Measurements from ENCODE around the gene HECTD4.
A peak's percentile ranks its signal among the peaks of the same experiment; 100 is the strongest.

The HECTD4 gene

GRCh38 chr12:112322441-112322840 lies 59.8 kb downstream of the HECTD4 start:
- DNase-seq (ENCODE audit: low read depth, low spot score): no peak
- H3K4me3 ChIP-seq (ENCODE audit: low read depth, low read length): no peak overlapping the region
- in situ Hi-C loops (cut with HindIII; ENCODE audit: low sequenced_read_pairs): no loop called here
- TF ChIP-seq, protein P1, sequence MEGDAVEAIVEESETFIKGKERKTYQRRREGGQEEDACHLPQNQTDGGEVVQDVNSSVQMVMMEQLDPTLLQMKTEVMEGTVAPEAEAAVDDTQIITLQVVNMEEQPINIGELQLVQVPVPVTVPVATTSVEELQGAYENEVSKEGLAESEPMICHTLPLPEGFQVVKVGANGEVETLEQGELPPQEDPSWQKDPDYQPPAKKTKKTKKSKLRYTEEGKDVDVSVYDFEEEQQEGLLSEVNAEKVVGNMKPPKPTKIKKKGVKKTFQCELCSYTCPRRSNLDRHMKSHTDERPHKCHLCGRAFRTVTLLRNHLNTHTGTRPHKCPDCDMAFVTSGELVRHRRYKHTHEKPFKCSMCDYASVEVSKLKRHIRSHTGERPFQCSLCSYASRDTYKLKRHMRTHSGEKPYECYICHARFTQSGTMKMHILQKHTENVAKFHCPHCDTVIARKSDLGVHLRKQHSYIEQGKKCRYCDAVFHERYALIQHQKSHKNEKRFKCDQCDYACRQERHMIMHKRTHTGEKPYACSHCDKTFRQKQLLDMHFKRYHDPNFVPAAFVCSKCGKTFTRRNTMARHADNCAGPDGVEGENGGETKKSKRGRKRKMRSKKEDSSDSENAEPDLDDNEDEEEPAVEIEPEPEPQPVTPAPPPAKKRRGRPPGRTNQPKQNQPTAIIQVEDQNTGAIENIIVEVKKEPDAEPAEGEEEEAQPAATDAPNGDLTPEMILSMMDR (IDR thresholded peaks at IDR 0.05; ENCODE audit: low read depth, low read length): no peak

- in situ Hi-C loops (cut with HindIII; ENCODE audit: low sequenced_read_pairs): no loop called here
- TF ChIP-seq, protein P1 (IDR thresholded peaks at IDR 0.05; ENCODE audit: low read depth, low read length): no peak
- no peak for DNase-seq (ENCODE audit: low read depth, low spot score)
- H3K4me3 ChIP-seq (ENCODE audit: low read depth, low read length): no peak overlapping the region
These were observed 61.0 kb downstream of the HECTD4 start for GRCh38 chr12:112321245-112321644.

DNA sequence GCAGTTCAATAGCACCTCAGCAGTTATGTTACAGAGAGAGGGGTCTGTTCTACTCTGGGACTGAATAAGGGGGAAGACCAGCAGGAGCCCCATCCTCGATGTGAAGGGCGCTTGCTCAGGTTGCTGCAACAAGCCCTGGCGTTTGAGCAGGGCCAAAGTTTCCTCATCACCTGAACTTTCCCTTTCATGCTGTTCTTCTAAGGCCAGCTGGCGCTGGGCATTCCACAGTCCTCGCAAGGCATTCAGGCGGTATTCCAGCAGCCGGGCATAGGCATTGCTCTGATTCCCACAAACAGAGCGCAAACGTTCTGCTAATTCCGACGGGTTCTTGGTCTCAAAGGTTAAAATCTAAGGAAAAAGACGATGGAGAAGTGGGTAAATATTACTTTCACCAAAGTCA lies 62.8 kb downstream of the HECTD4 start:
- TF ChIP-seq, protein P1 (IDR thresholded peaks at IDR 0.05; ENCODE audit: low read depth, low read length): no peak
- H3K4me3 ChIP-seq (ENCODE audit: low read depth, low read length): no peak overlapping the region
- in situ Hi-C loops (cut with HindIII; ENCODE audit: low sequenced_read_pairs): no loop called here
- DNase-seq (ENCODE audit: low read depth, low spot score): no peak

DNA sequence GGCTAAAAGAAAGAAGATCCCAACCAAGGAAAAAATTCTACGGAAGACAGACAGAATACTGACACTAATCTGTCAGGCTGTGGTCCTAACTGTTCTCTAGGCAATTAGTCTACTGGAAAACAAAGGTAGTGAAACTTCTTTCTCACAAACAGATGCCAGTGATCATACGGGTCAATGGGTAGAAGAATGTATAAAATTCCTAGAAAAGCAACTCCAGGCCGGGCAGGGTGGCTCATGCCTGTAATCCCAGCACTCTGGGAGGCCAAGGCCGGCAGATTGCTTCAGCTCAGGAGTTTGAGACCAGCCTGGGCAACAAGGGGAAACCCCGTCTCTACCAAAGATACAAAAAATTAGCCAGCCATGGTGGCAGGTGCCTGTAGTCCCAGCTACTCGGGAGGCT lies 64.8 kb downstream of the HECTD4 start:
- no peak overlapping the region for H3K4me3 ChIP-seq (ENCODE audit: low read depth, low read length)
- no peak for DNase-seq (ENCODE audit: low read depth, low spot score)
- TF ChIP-seq, protein P1 (IDR thresholded peaks at IDR 0.05; ENCODE audit: low read depth, low read length): no peak
- in situ Hi-C loops (cut with HindIII; ENCODE audit: low sequenced_read_pairs): no loop called here

DNA sequence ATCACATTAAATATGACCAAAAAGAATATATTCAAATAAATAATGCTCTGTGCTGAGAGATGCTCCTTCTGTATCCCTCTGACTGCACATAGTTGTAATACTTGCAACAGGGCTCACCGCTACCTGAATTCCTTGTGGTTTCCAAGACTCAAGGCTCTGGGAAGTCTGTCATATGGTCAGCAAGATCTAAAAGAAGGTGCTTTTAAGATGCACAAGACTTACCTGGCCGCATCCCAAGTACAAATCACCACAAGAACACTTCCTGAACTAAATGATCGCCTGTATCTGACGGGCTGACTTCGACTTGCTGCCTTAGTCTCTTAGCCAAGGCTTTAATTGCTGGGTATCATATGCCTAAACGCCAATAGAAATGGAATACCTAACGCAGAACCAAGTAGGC lies 67.2 kb downstream of the HECTD4 start:
- in situ Hi-C loops (cut with HindIII; ENCODE audit: low sequenced_read_pairs): no loop called here
- no peak overlapping the region for H3K4me3 ChIP-seq (ENCODE audit: low read depth, low read length)
- TF ChIP-seq, protein P1 (IDR thresholded peaks at IDR 0.05; ENCODE audit: low read depth, low read length): no peak
- DNase-seq (ENCODE audit: low read depth, low spot score): peak; percentile 42

- H3K4me3 ChIP-seq (ENCODE audit: low read depth, low read length): no peak overlapping the region
- in situ Hi-C loops (cut with HindIII; ENCODE audit: low sequenced_read_pairs): no loop called here
- TF ChIP-seq, protein P1 (IDR thresholded peaks at IDR 0.05; ENCODE audit: low read depth, low read length): no peak
- peak; percentile 18 for DNase-seq (ENCODE audit: low read depth, low spot score)
These were observed 72.4 kb downstream of the HECTD4 start for GRCh38 chr12:112309797-112310196.

DNA sequence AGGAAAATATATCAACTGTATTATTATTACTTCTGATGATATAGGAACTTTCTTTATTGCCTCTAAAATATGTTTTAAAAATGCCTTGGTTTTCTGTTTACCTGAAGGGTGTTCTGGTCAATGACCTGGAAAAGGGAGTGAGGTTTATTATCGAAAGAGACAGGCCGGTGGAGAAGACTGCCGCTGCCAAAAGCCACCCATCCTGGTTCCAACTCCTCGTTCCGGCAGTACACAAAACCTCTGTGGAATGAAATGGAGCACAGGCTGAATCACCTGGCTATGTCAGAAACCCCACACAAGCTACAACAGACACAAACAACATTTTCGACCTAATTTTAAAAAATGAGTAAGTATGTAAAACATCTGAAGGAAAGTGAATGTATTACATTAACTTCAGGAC lies 73.6 kb downstream of the HECTD4 start:
- no peak overlapping the region for H3K4me3 ChIP-seq (ENCODE audit: low read depth, low read length)
- TF ChIP-seq, protein P1 (IDR thresholded peaks at IDR 0.05; ENCODE audit: low read depth, low read length): no peak
- DNase-seq (ENCODE audit: low read depth, low spot score): no peak
- in situ Hi-C loops (cut with HindIII; ENCODE audit: low sequenced_read_pairs): no loop called here
